ENCODE measurements around the gene ZNF511.

Gene ZNF511

DNA sequence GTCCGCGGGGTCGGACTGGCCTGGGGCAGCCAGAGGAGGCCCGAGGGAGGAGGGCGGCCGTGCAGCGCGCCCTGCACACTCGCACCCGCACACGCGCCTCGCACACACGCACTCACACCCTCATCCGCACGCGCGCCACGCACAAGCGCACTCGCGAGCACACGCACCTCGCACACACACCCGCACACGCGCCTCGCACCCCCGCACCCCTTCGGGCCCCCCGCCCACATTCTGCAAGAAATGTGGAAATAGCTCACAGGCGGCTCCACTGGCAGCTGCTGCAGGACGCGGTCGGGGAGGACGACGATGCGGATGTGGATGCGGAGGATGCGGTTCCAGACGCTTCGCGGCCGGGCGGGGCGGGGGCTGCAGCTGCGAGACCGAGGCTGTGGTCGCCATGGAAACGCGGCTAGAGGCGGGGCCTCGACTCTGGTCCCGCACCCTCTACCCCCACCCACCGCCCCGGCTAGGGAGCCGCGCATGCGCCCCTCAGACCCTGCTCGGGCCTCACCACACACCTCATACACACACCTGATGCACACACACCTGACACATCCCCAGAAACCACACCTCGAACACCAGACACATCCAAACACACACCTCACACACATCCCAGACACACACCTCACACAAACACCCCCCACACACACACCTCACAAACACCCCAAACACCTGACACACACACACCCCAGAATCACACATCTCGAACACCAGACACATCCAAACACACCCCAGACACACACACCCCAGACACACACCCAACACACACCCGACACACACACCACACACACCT, 28.1 kb downstream of the ZNF511 start, which contains the start of gene CALY:
Gene CALY, minus strand, starts transcription at position 320 of the 793 bp plus-strand sequence. CDS start 7,907 bp downstream, outside the sequence.
- DNase-seq, result peak; percentile 66

DNA sequence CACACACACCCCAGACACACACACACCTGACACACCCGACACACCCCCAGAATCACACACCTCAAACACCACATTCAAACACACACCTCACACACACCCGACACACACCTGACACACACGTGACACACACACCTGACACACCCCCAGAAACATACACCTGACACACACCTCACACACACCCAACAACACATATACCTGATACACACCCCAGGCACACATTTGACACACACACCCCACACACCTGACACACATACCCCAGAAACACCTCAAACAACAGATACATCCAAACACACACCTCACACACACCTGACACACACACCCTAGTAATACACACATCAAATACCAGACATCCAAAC, 28.6 kb downstream of the ZNF511 start:
- no peak for DNase-seq

DNA sequence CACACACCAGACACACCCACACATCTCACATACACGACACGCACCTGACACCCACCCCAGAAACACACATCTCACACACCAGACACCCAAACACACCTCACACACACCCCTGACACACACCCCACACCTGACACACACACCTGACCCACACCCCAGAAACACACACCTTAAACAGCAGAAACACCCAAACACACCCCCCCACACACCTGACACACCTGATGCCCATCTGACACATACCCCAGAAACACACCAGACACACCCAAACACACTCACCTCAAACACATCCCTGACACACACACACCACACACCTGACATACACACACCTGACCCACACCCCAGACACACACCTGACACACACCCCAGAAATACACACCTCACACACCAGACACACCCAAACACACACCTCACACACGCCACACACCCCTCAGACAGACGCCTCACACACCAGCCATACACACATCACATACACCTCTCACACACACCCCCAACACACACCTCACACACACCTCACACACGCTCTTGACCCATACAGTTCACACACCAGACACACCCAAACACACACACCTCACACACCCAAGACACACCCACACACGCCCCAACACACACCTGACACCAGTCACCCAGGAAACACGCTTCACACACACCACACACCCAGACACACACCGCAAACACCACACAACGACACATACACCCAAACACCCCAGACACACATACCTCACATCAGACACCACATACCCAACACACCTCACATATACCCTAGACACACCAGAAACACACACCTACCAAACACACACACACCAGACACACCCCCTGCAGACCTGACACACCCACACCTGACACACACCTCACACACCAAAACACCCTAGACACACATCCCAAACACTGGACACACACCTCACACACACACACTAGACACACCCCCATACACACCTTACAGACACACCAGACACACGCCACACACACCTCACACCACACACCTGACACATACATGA, 29.7 kb downstream of the ZNF511 start:
- no peak for DNase-seq

DNA sequence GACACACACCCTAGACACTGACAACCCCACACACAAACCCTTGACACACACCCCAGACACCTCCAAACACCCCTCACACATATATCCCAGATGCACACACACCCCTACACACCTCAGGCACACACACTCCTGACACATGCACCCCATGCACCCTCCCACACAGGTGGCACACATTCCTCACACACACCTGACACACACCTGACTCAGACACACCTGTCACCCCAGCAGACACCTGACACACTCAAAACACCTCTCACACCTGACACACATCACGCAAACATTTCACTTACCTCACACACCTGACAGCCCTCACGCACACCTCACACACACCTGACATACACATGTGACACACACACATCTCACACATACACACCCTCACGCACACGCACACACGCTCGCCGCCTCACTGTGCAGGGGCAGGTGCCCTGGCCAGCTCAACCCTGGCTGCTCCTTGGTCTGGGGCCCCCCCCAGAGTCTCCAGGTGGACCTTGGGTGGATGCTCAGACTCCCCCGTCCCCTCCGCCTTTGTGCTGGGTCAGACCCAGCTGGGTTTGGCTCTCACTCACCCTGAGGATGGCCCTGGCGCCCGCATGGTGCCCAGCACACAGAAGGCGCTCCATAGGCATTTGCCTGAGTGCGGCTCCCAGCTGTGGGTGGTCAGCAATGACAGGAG, 31.1 kb downstream of the ZNF511 start:
- DNase-seq, result no peak

DNA sequence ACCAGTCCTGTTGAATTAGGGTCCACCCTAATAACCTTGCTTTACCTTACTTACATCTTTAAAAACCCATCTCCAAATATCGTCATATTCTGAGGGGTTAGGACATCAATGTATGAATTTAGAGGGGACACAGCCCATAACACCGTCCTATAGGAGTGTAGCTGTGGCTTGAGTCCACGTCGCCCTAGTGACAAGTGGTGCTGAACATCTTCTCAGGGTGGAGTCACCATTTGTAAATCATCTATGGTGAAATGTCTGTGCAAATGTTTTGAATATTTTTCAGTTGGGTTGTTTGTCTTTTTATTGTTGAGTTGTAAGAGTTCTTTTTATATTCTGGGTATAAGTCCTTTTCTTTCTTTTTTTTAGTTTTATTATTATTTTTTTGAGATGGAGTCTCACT, 33.3 kb downstream of the ZNF511 start:
- no peak for DNase-seq

DNA sequence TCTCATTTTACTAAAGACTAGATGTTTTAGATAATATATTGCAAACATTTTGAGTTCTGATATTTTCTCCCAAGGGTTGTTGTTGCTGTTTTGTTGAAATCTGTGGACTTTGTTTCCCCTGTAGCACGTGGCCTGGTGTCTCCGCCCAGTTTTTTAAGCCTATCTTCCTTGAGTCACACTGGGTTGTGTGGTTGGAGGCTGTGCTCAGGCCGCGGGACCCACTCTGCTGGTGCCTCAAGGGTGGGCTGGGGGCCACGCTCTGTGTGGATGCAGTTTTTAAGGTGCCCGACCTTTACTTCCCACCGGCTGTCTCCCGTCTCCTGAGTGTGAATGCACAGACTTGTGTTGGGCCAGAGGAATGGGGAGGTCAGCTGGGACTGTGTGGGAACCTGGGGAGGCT, 34.2 kb downstream of the ZNF511 start:
- DNase-seq, result no peak

DNA sequence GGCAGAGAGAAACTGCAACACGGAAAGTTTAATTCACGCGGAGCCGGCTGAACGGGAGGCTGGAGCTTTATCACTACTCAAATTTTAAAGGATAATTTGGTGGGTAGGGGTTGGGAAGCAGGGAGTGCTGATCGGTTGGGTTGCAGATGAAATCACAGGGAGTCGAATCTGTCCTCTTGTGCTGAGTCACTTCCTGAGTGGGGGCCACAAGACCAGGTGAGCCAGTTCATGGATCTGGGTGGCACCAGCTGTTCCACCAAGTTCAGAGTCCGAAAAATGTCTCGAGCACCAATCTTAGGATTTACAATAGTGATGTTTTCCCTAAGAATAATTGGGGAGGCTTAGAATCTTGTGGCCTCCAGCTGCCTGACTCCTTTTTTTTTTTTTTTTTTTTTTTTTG, 34.8 kb downstream of the ZNF511 start:
- DNase-seq, result no peak

DNA sequence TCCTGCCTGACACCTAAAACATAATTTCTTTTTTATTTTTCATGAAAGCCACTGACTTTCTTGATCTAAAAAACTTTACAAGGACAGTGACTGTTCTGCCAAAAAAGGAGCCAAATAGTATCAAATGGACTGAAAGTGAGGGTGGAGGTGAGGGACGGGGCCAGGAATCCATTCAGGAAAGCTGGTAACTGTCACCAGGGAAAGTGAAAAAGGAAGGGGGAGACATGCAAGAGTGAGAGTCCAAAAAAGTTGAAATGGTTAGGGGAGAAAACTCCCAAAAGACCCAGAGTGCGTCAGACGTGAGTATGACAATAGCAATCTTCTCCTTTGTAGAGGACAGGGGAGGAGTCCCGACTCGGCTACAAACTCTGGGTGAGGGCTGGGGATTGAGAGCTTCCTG, 35.5 kb downstream of the ZNF511 start:
- no peak for DNase-seq

DNA sequence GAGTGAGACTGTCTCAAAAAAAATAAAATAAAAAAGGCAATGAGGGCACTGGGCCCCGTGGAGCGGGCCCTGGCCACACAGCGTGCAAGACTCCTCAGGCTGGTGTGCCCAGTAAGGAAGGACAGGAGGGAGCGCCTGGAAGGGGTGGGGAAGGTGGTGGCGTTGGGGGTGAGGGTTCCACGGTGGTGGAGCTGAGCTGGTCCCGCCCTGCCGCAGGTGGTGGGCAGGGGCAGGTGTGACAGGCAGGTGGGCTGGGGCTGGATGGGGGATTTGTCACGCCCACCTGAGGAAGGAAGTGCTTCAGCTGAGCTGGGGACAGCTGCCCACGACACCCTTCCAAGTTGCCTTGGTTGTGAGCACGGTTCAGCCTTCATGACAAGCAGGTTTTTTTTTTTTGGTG, 37.7 kb downstream of the ZNF511 start:
- DNase-seq, result no peak

DNA sequence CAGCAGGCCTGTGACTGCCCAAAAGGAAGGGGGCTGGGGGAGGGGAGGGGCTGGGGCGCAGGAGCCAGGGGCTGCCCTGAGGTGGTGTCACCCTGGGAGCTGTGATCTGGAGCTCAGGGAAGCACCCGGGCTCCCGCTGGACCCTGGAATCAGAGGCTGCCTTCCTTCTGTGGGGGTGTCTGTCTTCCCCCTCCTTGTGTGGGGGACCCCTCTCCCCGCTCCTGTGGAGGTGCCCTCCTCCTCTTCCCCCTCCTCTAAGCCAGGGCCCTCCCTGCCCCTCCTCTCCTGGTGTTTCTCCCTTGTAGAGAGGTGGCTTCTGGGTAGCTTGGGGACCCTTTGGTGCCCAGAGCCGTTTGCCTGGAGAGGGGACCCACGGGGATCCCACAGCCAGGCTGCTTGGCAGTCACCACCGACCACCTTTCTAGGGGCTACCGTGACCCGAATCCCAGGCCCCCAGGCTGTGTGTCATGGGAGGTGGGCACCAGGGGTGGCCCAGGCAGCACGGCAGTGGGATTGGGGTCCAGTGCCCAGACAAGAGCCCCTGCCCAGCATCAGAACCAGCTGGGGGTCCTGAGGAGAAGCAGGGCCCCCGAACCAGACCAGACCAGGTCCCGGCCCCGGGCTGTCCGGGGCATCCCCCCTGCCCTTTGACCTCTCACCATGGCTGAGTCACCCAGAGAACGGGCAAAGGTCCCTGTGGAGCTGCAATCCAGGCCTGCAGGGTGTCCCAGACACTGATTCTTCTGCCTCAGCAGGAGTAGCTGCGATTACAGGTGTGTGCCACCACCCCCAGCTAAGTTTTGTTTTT, 39.2 kb downstream of the ZNF511 start:
- no peak for DNase-seq

DNA sequence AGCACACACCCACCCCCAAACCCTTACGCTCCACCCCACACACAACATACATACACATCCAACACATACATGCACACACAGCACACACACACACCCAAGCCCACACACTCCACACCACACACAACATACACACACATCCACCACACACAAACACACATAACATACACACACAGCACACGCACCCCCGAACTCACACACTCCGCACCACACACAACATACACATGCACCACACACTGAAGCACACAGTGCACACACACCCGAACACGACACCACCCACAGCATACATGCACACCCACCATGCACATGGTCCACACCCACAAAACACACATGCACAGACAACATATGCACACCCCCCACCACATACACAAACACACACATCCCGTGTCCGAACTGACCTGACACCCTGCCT, 40.5 kb downstream of the ZNF511 start:
- no peak for DNase-seq

DNA sequence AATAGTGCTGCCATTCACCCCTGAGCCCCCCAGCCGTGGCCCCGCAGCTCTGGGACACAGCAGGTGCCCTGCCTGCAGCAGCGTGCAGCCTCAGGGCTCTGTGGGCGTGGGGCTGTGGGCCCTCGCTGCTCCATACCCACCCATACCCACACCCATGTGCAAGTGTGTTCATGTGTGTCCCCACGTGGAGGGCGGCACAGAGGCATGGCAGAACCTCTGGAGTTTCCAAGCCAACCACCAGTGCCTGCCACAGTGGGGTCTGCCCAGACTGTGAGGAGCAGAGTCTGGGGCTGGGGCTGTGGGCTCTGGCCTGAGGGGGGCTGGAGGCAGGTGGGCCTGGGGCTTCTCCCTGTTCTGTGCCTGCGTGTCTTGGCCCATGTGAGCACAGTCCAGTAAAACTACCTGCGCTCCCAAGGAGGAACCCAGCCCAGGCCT, 40.9 kb downstream of the ZNF511 start:
- no peak for DNase-seq

DNA sequence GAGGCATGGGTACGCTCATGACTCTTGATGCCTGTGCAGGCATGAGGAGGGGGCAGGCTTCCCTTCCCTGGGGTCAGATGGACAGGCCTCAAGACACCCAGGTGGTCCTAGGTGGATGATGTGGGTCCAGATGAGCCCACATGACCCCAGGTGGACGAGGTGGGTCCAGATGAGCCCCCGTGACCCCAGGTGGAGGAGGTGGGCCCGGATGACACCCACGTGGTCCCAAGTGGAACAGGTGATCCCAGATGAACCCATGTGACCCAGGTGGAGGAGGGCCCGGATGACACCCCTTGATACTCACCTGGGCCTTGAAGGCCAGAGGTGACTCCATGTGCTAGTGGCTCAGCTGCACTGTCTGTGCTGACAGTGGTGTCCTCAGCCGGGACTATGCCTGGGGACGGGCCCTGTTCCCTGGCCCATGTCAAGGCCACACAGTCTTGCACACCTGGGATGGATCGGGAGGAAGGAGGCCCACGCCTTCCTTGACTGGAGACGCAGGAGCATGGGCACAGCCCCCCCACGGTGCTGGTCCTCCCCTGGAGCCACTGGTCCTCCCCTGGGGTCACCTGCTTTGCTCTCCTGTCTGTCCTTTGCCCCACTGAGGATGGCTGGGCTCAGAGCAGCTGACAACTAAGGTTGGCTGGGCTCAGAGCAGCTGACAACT, 41.7 kb downstream of the ZNF511 start:
- no peak for DNase-seq

DNA sequence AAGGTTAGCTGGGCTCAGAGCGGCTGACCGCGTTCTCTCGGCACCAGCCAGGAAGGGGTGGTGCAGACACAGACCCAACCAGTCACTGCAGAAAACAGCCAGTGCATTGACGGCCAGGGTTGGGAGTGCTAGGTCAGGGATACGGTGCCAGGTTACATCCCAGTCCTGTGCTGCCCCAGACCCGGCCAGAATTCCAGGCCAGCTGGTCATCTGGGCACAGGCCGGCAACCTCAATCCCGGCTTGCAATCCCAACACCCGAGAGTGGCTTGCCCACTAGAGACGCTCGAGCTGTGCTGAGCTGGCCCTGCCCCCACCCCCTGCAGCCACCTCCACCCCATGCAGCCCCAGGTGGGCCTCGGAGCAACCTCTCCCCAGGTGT, 42.2 kb downstream of the ZNF511 start:
- no peak for DNase-seq

DNA sequence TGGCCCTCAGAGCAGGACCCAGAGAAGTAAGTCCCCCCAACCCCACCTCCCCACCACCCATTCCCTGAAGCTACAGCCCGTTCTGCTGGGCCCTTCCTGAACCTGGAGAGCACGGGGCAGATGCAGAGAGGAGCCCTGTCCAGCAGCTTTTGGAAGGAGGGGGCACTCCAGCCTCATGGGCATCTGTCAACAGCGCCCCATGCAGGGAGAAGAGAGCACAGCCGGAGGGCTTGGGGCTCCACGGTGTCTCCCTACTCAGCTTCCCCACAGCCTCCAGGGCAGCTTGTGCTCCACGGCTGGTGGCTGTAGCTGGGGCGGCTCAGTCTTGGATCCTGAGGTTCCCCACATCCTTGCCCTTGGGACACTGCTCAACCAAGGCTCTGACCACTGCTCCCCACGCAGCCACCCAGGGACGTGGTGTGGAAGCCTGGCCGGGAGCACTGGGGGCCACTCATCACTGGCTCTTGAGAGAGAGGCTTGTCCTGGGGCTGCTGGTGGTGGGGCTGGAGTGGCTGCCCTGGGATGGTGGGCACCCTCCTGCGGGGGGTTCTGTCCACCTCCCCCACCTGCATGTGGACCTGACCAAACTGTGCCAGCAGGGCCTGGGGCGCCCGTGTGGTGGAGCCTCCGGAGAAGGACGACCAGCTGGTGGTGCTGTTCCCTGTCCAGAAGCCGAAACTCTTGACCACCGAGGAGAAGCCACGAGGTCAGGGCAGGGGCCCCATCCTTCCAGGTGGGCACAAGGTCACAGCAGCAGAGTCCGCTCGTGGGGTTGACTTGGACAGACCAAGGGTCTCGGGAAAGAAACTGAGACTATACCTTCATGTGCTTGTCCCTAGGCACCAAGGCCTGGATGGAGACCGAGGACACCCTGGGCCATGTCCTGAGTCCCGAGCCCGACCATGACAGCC, 42.9 kb downstream of the ZNF511 start:
- no peak for DNase-seq

DNA sequence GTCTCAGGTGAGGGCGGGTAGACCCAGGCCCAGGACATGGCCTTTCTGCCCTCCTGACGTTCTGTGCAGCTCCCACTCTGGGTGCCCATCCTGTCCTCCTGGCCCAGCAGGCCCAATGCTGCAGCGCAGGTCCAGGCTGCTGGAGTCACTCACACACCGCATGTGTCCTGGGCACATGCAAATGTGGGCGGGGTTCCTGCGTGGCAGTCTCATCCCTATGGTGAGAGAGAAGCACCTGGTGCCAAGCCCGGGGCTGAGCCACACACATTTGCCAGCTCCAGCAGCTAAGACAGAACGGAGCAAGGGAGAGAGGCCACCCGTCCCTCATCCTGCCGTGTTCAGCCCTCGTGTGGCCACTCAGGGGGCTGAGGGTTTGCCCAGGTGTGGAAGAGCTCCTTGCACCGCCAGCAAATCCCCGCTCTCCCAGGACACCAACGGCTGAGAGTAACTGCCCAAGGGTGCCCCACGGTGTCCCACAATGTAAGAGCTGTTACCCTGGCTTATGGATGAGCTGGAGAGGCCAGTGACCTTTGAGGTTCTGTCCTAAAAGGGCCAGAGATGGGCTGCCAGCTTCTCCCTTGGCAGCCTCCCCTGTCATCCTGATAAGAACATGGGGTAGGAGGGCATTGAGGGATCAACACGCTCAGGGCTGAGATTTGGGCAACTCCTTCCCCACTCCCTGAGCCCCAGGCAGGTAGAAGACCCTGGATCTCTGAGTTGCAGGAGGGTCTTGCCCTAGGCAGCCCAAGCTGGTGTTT, 44.7 kb downstream of the ZNF511 start:
- DNase-seq, result no peak

DNA sequence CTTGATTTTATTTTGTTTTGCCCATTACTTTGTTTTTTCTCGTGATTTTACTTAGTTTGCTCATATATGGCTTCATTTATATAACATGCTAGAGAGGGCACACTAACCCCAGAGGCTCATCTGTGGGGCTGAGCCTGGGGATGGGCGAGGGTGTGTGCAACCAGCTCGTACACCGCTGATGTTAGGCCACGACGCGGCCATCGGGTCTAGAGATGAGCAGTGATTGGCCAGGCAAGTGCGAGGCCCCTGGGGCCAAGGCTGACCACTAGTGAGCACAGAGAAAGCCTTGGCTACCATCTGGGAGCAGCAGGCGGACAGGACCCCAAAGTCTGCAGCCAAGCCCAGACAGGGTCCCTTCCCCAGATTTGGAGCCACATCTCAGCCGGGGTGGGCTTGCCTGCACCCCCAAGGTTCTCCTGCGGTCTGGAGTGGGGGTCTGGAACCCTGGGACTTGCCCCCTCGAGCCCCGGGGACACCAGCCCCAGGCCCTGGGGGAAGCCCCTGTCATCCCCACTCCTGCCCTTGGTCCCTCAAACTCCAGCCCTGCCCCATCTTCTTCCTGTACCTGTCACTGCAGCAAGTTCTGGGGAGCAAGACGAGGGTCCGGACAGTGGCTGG, 45.4 kb downstream of the ZNF511 start:
- DNase-seq, result no peak

DNA sequence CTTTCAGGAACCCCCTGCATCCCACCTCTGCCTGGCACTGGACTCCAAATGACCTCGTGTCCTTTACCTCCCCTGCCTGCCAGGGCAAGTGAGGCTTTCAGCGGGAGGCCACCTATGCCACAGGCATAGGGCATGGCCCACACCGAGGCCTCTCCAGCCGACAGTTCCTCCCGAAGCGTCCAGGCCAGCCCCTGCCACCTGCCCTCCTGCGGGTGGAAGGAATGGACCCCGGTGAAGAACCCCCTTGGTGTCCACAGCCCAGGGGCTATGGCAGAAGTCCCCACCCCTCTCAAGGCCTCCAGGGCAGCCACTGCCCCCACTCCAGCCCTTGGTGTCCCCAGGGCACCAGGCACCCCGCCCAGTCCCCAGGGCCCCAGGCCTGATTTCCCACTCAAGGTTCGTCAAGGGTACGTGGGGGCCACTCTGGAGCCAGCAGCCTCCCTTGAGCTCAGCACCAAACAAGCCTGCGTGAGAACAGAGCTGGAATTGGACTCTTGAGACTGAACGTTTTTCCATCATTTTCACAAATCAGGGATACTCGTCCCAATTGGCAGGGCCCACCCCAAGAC, 46.0 kb downstream of the ZNF511 start:
- DNase-seq, result no peak

DNA sequence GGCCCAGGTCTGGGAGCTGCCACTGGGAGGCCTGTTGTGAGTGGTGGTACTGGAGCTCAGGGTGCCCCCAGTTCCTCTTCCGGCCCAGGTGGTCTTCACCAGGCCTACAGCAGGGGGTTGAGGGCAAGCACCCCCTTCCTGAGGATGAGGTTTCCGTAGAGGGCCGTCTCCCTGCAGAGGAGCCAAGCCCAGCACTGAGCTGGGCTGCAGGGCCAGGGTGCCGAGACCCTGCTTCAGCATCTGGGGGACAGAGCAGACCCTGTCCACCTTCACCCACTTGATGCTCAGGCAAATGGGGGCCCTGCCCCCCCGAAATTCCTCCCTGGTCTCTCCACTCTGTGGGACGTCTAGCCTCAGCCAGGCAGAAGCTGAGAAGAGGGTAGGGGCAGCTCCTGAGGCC, 46.6 kb downstream of the ZNF511 start:
- DNase-seq, result no peak
